Astrocyte (in vitro differentiated cells and primary cell): Measurements from ENCODE around the gene RNF103. TPM values are rescaled to one million over a fixed set of nuclear protein-coding genes. Genes with fewer than 3 reads are reported as not detected.

Experiments used
- DNase-seq: peaks from one replicate; pipeline ENCODE4 v3.0.0-alpha.2; 2010; ENCODE audit warnings: low read depth
- FAIRE-seq: peaks from 2 replicates; lab custom pipeline; 2011; peaks lifted over from hg19 to GRCh38; lab: Jason Lieb, UNC
- H2AFZ ChIP-seq: 2 replicates; pipeline ENCODE4 v1.6.0; 2012; ENCODE audit warnings: low read depth, low read length, inconsistent platforms
- H3K27ac ChIP-seq: 2 replicates; pipeline ENCODE4 v1.5.1; 2011; ENCODE audit warnings: low read depth, low read length, inconsistent platforms
- H3K27me3 ChIP-seq: 2 replicates; pipeline ENCODE4 v1.6.0; 2011; ENCODE audit warnings: low read length, inconsistent platforms; ENCODE audit not compliant: insufficient read depth
- H3K36me3 ChIP-seq: 2 replicates; pipeline ENCODE4 v1.5.1; 2011; ENCODE audit warnings: low read length, inconsistent platforms; ENCODE audit not compliant: insufficient read depth
- H3K4me1 ChIP-seq: 2 replicates; pipeline ENCODE4 v1.5.1; 2011; ENCODE audit warnings: low read length, inconsistent platforms; ENCODE audit not compliant: insufficient read depth
- H3K4me2 ChIP-seq: 2 replicates; pipeline ENCODE4 v1.6.0; 2012; ENCODE audit warnings: low read length, inconsistent platforms
- H3K4me3 ChIP-seq: 2 replicates; pipeline ENCODE4 v1.5.1; 2011; ENCODE audit warnings: low read depth, mild to moderate bottlenecking, low read length, inconsistent platforms; ENCODE audit not compliant: insufficient read depth
- H3K79me2 ChIP-seq: 2 replicates; pipeline ENCODE4 v1.6.0; 2012; ENCODE audit warnings: mild to moderate bottlenecking, low read length, inconsistent platforms; ENCODE audit not compliant: insufficient read depth
- H3K9ac ChIP-seq: 2 replicates; pipeline ENCODE4 v1.6.0; 2012; ENCODE audit warnings: mild to moderate bottlenecking, low read length, inconsistent platforms
- H3K9me3 ChIP-seq: 2 replicates; pipeline ENCODE4 v1.5.1; 2012; ENCODE audit warnings: low read depth, mild to moderate bottlenecking, low read length, inconsistent platforms; ENCODE audit not compliant: insufficient read depth
- H4K20me1 ChIP-seq: 2 replicates; pipeline ENCODE4 v1.6.0; 2012; ENCODE audit warnings: low read length, inconsistent platforms; ENCODE audit not compliant: insufficient read depth
- H3K27ac Mint-ChIP-seq: one replicate; pipeline ENCODE4 v1.8.0; 2021; ENCODE audit warnings: mild to moderate bottlenecking, mixed read lengths; ENCODE audit not compliant: unreplicated experiment
- H3K27me3 Mint-ChIP-seq: one replicate; pipeline ENCODE4 v1.8.0; 2021; ENCODE audit warnings: low read depth, mixed read lengths; ENCODE audit not compliant: unreplicated experiment
- H3K36me3 Mint-ChIP-seq: one replicate; pipeline ENCODE4 v1.8.0; 2021; ENCODE audit warnings: low read depth, mixed read lengths; ENCODE audit not compliant: unreplicated experiment
- H3K4me1 Mint-ChIP-seq: one replicate; pipeline ENCODE4 v1.8.0; 2021; ENCODE audit warnings: low read depth, mixed read lengths; ENCODE audit not compliant: unreplicated experiment
- H3K4me3 Mint-ChIP-seq: one replicate; pipeline ENCODE4 v1.8.0; 2021; ENCODE audit warnings: mild to moderate bottlenecking, moderate library complexity, mixed read lengths; ENCODE audit not compliant: unreplicated experiment
- H3K9me3 Mint-ChIP-seq: one replicate; pipeline ENCODE4 v1.8.0; 2021; ENCODE audit warnings: mild to moderate bottlenecking, mixed read lengths; ENCODE audit not compliant: unreplicated experiment
- CTCF ChIP-seq: IDR thresholded peaks from 2 replicates; pipeline ENCODE4 v1.5.1; 2011; ENCODE audit warnings: low read depth, mild to moderate bottlenecking, inconsistent platforms, low read length, moderate library complexity; ENCODE audit not compliant: insufficient read depth
- EZH2 ChIP-seq: IDR thresholded peaks from 2 replicates; pipeline ENCODE4 v1.6.1; 2012; ENCODE audit warnings: mild to moderate bottlenecking, low read length, inconsistent platforms; ENCODE audit not compliant: insufficient read depth
- total RNA-seq: library from RNA; stranded (reverse); gene quantifications from 2 replicates; pipeline ENCODE4 v1.2.1, GENCODE V29; 2021

The RNF103 gene
- total RNA-seq, 1 donor from 2014 or later: 21.5 TPM

GRCh38 chr2:86566158-86566820 lies 57.4 kb downstream of the RNF103 start:
- Histone ChIP-seq H3K9ac (no peak overlapping the region), H2AFZ (no peak overlapping the region), H3K27me3 (no peaks in the 10 kb centered on the region), H3K79me2 (peaks cover 17% of the 10 kb centered on the region), H3K9me3 (no peaks in the 10 kb centered on the region), H3K4me1 (peaks cover 4% of the 10 kb centered on the region), H3K27ac (no peak overlapping the region), H3K4me3 (no peak overlapping the region), H3K36me3 (no peaks in the 10 kb centered on the region), H4K20me1 (no peaks in the 10 kb centered on the region), H3K4me2 (no peak overlapping the region)
- FAIRE-seq (no peak), DNase-seq (no peak)
- Mint-ChIP-seq H3K4me1 (peaks cover 7% of the 10 kb centered on the region), H3K27me3 (no peaks in the 10 kb centered on the region), H3K27ac (no peak overlapping the region), H3K9me3 (peaks cover 4% of the 10 kb centered on the region), H3K4me3 (no peak overlapping the region), H3K36me3 (peaks cover 2% of the 10 kb centered on the region)
- TF ChIP-seq CTCF: no peak
- TF ChIP-seq EZH2: no peak

GRCh38 chr2:86563650-86564061 lies 60.0 kb downstream of the RNF103 start:
- TF ChIP-seq EZH2 (no peak), CTCF (no peak)
- no peaks in the 10 kb centered on the region for H3K27me3 Mint-ChIP-seq
- Histone ChIP-seq H3K4me2 (peak overlapping the region; percentile 87), H3K27ac (peak overlapping the region; percentile 99), H3K4me3 (peak overlapping the region; percentile 79), H3K9me3 (no peaks in the 10 kb centered on the region), H3K9ac (peak overlapping the region; percentile 96), H2AFZ (peak overlapping the region; percentile 96), H3K79me2 (peaks cover 40% of the 10 kb centered on the region), H4K20me1 (peaks cover 11% of the 10 kb centered on the region), H3K36me3 (no peaks in the 10 kb centered on the region), H3K27me3 (no peaks in the 10 kb centered on the region), H3K4me1 (peaks cover 4% of the 10 kb centered on the region)
- peak overlapping the region; percentile 98 for H3K27ac Mint-ChIP-seq
- peaks cover 4% of the 10 kb centered on the region for H3K9me3 Mint-ChIP-seq
- peaks cover 2% of the 10 kb centered on the region for H3K36me3 Mint-ChIP-seq
- DNase-seq: no peak
- H3K4me3 Mint-ChIP-seq: peak overlapping the region; percentile 91
- H3K4me1 Mint-ChIP-seq: peaks cover 7% of the 10 kb centered on the region
- FAIRE-seq: no peak
